ENCODE results near the gene RXRA. TPM values are rescaled to one million over a fixed set of nuclear protein-coding genes. Genes with fewer than 3 reads are reported as not detected.

Gene RXRA
- total RNA-seq, 2 donors from 2014 or later, result 68.2 to 72.0 TPM

DNA sequence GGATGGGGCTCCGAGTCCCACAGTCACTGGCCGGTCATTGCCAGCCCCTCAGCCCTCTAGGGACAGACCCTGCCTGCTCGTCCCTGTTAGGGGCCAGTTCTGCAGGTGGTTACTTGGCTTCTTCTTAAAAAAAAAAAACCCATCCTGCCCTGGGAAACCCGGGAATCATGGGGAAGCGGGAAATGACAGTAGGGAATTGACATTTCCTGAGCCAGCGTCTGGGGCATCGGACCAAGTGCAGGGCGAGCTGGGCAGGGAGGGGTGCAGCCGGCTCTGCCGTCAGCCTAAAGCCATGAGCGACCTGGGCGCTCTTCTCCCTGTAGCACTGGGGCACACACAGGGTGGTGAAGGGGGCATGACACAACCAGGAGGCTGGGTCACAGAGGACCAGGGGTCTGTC lies 66.6 kb downstream of the RXRA start:
- Histone ChIP-seq H3K4me1 (no peaks in the 10 kb centered on the region), H3K27me3 (no peaks in the 10 kb centered on the region), H3K36me3 (no peaks in the 10 kb centered on the region), H3K4me3 (no peak overlapping the region), H3K27ac (no peak overlapping the region), H3K9me3 (no peaks in the 10 kb centered on the region), H3K9ac (ENCODE audit: low read depth in 2 of 2, low read length in 2 of 2) (no peak overlapping the region)
- DNase-seq, result no peak
- TF ChIP-seq, protein P1, sequence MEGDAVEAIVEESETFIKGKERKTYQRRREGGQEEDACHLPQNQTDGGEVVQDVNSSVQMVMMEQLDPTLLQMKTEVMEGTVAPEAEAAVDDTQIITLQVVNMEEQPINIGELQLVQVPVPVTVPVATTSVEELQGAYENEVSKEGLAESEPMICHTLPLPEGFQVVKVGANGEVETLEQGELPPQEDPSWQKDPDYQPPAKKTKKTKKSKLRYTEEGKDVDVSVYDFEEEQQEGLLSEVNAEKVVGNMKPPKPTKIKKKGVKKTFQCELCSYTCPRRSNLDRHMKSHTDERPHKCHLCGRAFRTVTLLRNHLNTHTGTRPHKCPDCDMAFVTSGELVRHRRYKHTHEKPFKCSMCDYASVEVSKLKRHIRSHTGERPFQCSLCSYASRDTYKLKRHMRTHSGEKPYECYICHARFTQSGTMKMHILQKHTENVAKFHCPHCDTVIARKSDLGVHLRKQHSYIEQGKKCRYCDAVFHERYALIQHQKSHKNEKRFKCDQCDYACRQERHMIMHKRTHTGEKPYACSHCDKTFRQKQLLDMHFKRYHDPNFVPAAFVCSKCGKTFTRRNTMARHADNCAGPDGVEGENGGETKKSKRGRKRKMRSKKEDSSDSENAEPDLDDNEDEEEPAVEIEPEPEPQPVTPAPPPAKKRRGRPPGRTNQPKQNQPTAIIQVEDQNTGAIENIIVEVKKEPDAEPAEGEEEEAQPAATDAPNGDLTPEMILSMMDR (IDR thresholded peaks at IDR 0.05), result no peak
- intact Hi-C loops (cut with DNase I), result no loop called here

DNA sequence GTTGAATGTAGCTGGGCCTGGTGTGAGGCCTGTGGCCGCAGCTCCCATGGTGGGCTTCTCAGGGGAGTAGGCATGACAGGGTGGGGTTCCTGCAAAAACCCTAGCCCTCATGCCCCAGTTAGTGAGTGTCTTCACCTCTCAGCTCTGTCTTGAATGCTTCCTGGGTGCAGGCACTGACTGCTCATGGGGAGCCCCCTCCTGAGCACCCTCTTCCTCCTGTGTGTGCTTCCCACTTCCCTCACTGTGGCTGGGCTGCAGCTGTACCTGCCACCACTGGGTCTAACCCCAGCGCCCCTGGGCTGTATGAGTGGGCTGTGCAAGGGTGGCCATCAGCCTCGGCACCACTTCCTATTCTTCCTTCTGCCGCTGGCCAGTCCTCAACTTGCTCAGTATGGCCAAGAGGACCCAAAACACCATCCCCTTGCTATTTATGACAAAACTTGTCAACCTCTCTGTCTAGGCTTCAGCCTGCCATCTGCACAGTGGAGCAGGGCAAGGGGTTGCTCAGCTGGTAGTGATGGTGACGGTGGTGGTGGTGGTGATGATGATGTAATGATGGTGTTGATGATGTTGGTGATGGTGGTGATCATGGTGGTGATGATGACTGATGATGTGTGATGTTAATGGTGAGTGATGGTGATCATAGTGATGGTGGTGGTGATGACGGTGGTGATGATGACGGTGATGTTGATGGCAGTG lies 67.5 kb downstream of the RXRA start:
- H3K9me3 ChIP-seq, result no peaks in the 10 kb centered on the region
- no peaks in the 10 kb centered on the region for H3K4me1 ChIP-seq
- no peak overlapping the region for H3K9ac ChIP-seq (ENCODE audit: low read depth in 2 of 2, low read length in 2 of 2)
- TF ChIP-seq, protein P1 (IDR thresholded peaks at IDR 0.05), result no peak
- no peaks in the 10 kb centered on the region for H3K27me3 ChIP-seq
- no peak overlapping the region for H3K4me3 ChIP-seq
- DNase-seq, result no peak
- intact Hi-C loops (cut with DNase I), result no loop called here
- H3K36me3 ChIP-seq, result no peaks in the 10 kb centered on the region
- H3K27ac ChIP-seq, result no peak overlapping the region

DNA sequence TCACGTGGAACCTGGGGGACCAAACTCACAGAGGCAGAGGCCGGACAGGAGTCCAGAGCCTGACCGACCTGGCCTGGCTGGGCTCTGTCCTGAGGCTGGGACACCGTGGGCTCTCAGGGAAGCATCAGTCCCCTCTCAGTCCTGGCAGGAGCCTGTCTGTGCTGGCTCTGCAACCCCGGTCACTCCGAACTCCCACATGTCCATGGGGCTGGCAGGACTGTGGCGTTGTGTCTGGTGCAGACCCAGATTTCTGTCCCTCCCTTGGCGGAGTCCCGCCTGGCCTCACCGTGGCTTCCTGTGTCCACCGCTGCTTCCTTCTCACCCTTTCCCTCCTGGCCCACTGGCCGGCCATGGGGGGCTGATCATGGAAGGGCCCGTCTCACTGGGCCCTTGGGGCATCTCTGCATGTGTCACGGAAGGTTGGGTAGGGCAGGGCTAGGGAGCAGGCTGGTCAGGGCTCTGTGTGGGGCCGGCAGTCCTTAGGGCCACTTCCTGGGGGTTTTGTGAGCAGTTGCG lies 68.8 kb downstream of the RXRA start:
- no peaks in the 10 kb centered on the region for H3K36me3 ChIP-seq
- DNase-seq, result no peak
- H3K27me3 ChIP-seq, result no peaks in the 10 kb centered on the region
- TF ChIP-seq, protein P1 (IDR thresholded peaks at IDR 0.05), result no peak
- intact Hi-C loops (cut with DNase I), result no loop called here
- no peak overlapping the region for H3K27ac ChIP-seq
- no peaks in the 10 kb centered on the region for H3K4me1 ChIP-seq
- H3K4me3 ChIP-seq, result no peak overlapping the region
- no peak overlapping the region for H3K9ac ChIP-seq (ENCODE audit: low read depth in 2 of 2, low read length in 2 of 2)
- no peaks in the 10 kb centered on the region for H3K9me3 ChIP-seq

DNA sequence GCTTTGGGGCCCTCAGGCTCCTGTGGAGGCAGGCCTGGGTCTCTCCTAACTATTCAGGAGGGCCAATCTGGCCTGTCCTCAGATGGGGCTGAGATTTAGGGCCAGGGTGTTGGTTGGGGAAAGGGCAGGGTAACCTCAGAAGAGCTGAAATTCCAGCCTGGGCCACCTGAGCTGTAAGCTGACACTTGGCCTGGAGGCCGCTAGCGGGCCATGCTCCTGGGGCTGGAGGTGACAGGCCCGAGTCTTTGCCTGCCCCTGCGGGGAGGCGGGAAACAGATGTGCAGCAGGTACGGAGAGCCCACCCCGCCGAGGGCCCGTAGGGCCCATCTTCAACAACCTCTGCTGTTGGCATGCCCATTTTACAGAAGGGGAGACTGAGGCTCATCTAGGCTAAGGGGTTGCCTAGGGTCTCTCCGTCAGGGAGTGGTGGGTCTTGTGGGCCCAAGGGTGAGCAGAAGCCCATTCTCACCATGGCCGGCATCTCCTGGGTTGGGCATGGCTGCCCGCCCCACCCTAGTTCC lies 69.5 kb downstream of the RXRA start:
- TF ChIP-seq, protein P1 (IDR thresholded peaks at IDR 0.05), result no peak
- intact Hi-C loops (cut with DNase I), result no loop called here
- Histone ChIP-seq H3K27me3 (no peaks in the 10 kb centered on the region), H3K27ac (no peak overlapping the region), H3K36me3 (no peaks in the 10 kb centered on the region), H3K9me3 (no peaks in the 10 kb centered on the region), H3K4me3 (no peak overlapping the region), H3K4me1 (no peaks in the 10 kb centered on the region), H3K9ac (ENCODE audit: low read depth in 2 of 2, low read length in 2 of 2) (peak overlapping the region in 1 of 2 donors; percentile 20)
- no peak for DNase-seq

DNA sequence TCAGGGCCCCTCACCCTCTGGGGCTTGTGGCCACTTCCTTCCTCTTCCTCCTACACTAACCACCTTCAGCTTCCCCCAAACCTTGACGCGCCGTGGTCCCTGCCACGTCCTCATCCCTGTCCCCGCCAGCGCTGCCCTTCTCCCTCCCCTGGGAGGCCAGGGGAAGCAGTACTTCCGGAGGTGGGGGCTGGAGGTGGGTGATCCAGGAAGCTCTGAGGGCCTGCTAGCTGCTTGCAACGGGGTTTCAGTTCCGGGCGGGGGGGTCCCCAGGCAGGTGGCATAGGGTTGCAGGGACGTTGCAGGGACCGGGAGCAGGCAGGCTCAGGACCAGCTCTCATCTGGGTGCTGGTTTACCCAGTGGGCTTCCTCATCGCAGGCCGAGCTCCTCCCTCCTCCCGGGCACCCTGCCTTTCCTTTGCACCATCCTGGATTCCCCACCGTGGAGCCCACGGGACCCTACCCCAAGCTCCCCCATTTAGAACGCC lies 70.0 kb downstream of the RXRA start:
- Histone ChIP-seq H3K4me3 (no peak overlapping the region), H3K27me3 (no peaks in the 10 kb centered on the region), H3K9me3 (no peaks in the 10 kb centered on the region), H3K27ac (no peak overlapping the region), H3K36me3 (no peaks in the 10 kb centered on the region), H3K9ac (ENCODE audit: low read depth in 2 of 2, low read length in 2 of 2) (peak overlapping the region in 1 of 2 donors; percentile 20), H3K4me1 (no peaks in the 10 kb centered on the region)
- intact Hi-C loops (cut with DNase I), result no loop called here
- no peak for DNase-seq
- TF ChIP-seq, protein P1 (IDR thresholded peaks at IDR 0.05), result no peak
